ENCODE data around the gene MRPL24.
A peak's percentile ranks its signal among the peaks of the same experiment; 100 is the strongest.

The MRPL24 gene

GRCh38 chr1:156690675-156691036, 50.2 kb downstream of the MRPL24 start:
- DNase-seq, result no peak

- no peak for DNase-seq
These were observed 50.8 kb downstream of the MRPL24 start for GRCh38 chr1:156689953-156690674.

- peak; percentile 56 for DNase-seq
These were observed 51.6 kb downstream of the MRPL24 start for GRCh38 chr1:156689035-156689952.

All from NK-92 treated with Interleukin-12 subunit alpha and Interleukin-12 subunit beta, amount 100 ng/mL, for 24 hours (cell line).